ENCODE results near the gene GNG13. TPM values are rescaled to one million over a fixed set of nuclear protein-coding genes. Genes with fewer than 3 reads are reported as not detected.

The GNG13 gene
- total RNA-seq, 1 donor, result not detected

GRCh38 chr16:782258-782657, 18.3 kb downstream of the GNG13 start:
- DNase-seq (ENCODE audit: low read depth), result no peak
- TF ChIP-seq, protein P1, sequence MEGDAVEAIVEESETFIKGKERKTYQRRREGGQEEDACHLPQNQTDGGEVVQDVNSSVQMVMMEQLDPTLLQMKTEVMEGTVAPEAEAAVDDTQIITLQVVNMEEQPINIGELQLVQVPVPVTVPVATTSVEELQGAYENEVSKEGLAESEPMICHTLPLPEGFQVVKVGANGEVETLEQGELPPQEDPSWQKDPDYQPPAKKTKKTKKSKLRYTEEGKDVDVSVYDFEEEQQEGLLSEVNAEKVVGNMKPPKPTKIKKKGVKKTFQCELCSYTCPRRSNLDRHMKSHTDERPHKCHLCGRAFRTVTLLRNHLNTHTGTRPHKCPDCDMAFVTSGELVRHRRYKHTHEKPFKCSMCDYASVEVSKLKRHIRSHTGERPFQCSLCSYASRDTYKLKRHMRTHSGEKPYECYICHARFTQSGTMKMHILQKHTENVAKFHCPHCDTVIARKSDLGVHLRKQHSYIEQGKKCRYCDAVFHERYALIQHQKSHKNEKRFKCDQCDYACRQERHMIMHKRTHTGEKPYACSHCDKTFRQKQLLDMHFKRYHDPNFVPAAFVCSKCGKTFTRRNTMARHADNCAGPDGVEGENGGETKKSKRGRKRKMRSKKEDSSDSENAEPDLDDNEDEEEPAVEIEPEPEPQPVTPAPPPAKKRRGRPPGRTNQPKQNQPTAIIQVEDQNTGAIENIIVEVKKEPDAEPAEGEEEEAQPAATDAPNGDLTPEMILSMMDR (IDR thresholded peaks at IDR 0.05; ENCODE audit: insufficient read depth, low read length), result no peak
- no peak overlapping the region for H3K4me3 ChIP-seq (ENCODE audit: low read depth, low read length)

DNA sequence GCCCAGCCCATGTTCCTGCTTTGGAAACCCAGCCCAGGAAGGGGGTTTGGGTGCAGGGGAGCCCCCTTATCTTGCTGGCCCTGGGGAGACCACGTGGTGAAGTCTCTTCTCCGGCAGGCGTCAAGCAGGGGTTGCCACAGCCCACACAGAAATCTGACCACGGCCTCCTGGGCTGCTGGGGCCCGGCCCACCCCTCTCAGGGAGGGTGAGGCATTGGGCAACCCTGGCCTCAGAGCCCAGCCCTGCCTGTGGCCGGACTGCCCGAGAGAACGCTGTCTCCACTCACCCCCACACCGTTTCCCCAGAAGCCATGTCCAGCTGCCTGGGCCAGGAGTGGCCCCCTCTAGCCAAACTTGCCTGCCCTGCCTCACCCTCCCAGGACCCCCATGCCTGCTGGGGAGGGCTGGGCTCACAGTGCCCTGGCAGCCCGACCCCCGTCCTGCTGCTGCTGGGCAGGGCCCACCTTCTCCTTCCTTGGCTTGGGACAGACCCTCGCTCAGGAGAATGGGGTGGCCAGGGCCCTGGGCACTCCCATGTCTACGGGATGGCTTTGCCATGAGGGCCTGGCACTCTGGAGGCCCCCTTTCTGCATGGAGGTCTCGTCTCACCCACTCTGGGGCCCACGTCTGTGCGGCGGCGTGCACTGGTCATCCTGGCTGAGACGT, 19.1 kb downstream of the GNG13 start:
- H3K4me3 ChIP-seq (ENCODE audit: low read depth, low read length), result no peak overlapping the region
- no peak for DNase-seq (ENCODE audit: low read depth)
- TF ChIP-seq, protein P1 (IDR thresholded peaks at IDR 0.05; ENCODE audit: insufficient read depth, low read length), result no peak

GRCh38 chr16:780296-780695, 20.2 kb downstream of the GNG13 start:
- no peak overlapping the region for H3K4me3 ChIP-seq (ENCODE audit: low read depth, low read length)
- TF ChIP-seq, protein P1 (IDR thresholded peaks at IDR 0.05; ENCODE audit: insufficient read depth, low read length), result no peak
- DNase-seq (ENCODE audit: low read depth), result no peak

DNA sequence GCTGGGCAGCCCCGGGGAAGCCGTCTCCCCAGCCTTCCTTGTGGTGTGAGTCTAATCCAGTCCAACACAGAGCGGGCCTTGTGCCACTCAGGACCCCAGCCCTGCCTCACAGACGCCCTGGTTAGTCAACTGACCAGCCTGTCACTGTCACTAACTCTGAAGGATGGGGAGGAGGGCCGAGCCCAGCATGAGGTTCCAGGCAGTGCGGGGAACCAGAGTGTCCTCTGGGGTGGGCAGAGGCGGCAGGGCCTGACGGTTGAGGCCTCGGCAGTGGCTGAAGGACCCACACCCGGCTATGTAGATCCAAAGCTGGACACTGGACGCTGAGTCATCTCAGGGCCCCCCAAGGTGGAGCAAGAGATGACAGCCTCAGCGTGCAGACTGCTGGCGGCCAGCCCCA, 21.0 kb downstream of the GNG13 start:
- H3K4me3 ChIP-seq (ENCODE audit: low read depth, low read length), result no peak overlapping the region
- TF ChIP-seq, protein P1 (IDR thresholded peaks at IDR 0.05; ENCODE audit: insufficient read depth, low read length), result no peak
- DNase-seq (ENCODE audit: low read depth), result no peak

DNA sequence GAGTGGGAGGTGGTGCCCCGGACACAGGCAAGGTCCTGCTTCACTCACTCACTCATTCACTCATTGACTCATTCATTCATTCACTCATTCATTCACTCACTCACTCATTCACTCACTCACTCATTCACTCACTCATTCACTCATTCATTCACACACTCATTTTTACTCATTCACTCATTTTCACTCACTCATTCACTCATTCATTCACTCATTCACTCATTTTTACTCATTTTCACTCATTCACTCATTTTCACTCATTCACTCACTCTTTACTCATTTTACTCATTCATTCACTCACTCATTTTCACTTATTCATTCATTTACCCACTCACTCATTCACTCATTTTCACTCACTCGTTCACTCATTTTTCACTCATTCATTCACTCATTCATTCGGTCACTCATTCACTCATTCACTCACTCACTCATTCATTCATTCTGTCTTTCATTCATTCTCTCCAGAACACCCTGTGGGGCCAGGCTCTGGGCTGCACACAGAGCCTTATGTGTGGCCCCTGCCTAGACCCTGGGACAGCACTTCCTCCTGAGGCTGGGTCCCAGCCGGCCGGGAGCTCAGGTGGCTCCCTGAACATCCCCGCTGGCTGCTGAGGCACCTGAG, 21.5 kb downstream of the GNG13 start:
- no peak for DNase-seq (ENCODE audit: low read depth)
- TF ChIP-seq, protein P1 (IDR thresholded peaks at IDR 0.05; ENCODE audit: insufficient read depth, low read length), result no peak

GRCh38 chr16:778447-778846, 22.1 kb downstream of the GNG13 start:
- no peak for DNase-seq (ENCODE audit: low read depth)
- TF ChIP-seq, protein P1 (IDR thresholded peaks at IDR 0.05; ENCODE audit: insufficient read depth, low read length), result no peak
- H3K4me3 ChIP-seq (ENCODE audit: low read depth, low read length), result no peak overlapping the region

More for the DNA sequence above, 21.5 kb downstream of the GNG13 start:
- no peak overlapping the region for H3K4me3 ChIP-seq (ENCODE audit: low read depth, low read length)

All from fibroblast of the aortic adventitia (primary cell).